Mesenchymal stem cell (in vitro differentiated cells and primary cell): Measurements from ENCODE around the gene XCL1.
A peak's percentile ranks its signal among the peaks of the same experiment; 100 is the strongest.

ENCODE experiments used
- DNase-seq: peaks from one replicate; pipeline ENCODE4 v3.0.0-alpha.2; 2013
- H2AFZ ChIP-seq: one replicate; pipeline ENCODE4 v1.6.1; 2013; ENCODE audit warnings: low read depth, mild to moderate bottlenecking, control low read depth, inconsistent platforms, low read length, moderate library complexity
- H2AK5ac ChIP-seq: 2 replicates; pipeline ENCODE4 v1.6.1; 2013; ENCODE audit warnings: low read length, moderate library complexity, mild to moderate bottlenecking, inconsistent platforms; ENCODE audit not compliant: severe bottlenecking
- H2BK120ac ChIP-seq: one replicate; pipeline ENCODE4 v1.6.1; 2013; ENCODE audit warnings: low read depth, mild to moderate bottlenecking, inconsistent platforms, low read length, moderate library complexity
- H2BK12ac ChIP-seq, 2 experiments: one replicate each; pipeline ENCODE4 v1.6.1; 2013; ENCODE audit warnings: inconsistent platforms in 2 of 2, low read length in 2 of 2, mild to moderate bottlenecking in 2 of 2, moderate library complexity in 2 of 2, control low read depth in 1 of 2
- H2BK15ac ChIP-seq: one replicate; pipeline ENCODE4 v1.6.1; 2013; ENCODE audit warnings: mild to moderate bottlenecking, low read depth, inconsistent platforms; ENCODE audit not compliant: poor library complexity, severe bottlenecking
- H2BK5ac ChIP-seq: 2 replicates; pipeline ENCODE4 v1.6.1; 2013; ENCODE audit warnings: low read depth, mild to moderate bottlenecking, low read length, control low read depth, inconsistent platforms; ENCODE audit not compliant: poor library complexity, severe bottlenecking
- H3K14ac ChIP-seq, 2 experiments: one replicate each; pipeline ENCODE4 v1.6.1; 2013; ENCODE audit warnings: inconsistent platforms in 2 of 2, low read length in 2 of 2, control low read depth in 1 of 2, mild to moderate bottlenecking in 1 of 2, moderate library complexity in 1 of 2
- H3K18ac ChIP-seq, 2 experiments: one replicate each; pipeline ENCODE4 v1.6.1; 2013; ENCODE audit warnings: inconsistent platforms in 2 of 2, low read length in 2 of 2, control low read depth in 1 of 2, low read depth in 1 of 2, mild to moderate bottlenecking in 1 of 2
- H3K23ac ChIP-seq, 2 experiments: one replicate each; pipeline ENCODE4 v1.6.1; 2013; ENCODE audit warnings: inconsistent platforms in 2 of 2, low read length in 2 of 2, mild to moderate bottlenecking in 2 of 2, moderate library complexity in 2 of 2, control low read depth in 1 of 2
- H3K27ac ChIP-seq: 2 replicates; pipeline ENCODE4 v1.5.1; 2013; ENCODE audit warnings: mild to moderate bottlenecking, moderate library complexity, low read length, control low read depth, inconsistent platforms; ENCODE audit not compliant: poor library complexity, severe bottlenecking
- H3K27me3 ChIP-seq, 2 experiments: 2 replicates each; pipeline versions ENCODE4 v1.6.1 to v1.7.0; 2013; ENCODE audit warnings: low read length in 2 of 2, mild to moderate bottlenecking in 2 of 2, moderate library complexity in 2 of 2, control low read depth in 1 of 2, inconsistent platforms in 1 of 2; ENCODE audit not compliant: control insufficient read depth in 1 of 2, insufficient read depth in 1 of 2
- H3K36me3 ChIP-seq, 2 experiments: 2 replicates each; pipeline versions ENCODE4 v1.6.1 to v1.7.0; 2013; ENCODE audit warnings: low read length in 2 of 2, control low read depth in 1 of 2, inconsistent platforms in 1 of 2, low read depth in 1 of 2, mild to moderate bottlenecking in 1 of 2; ENCODE audit not compliant: insufficient read depth in 2 of 2, control insufficient read depth in 1 of 2
- H3K4ac ChIP-seq, 2 experiments: one replicate each; pipeline ENCODE4 v1.6.1; 2013; ENCODE audit warnings: inconsistent platforms in 2 of 2, low read length in 2 of 2, mild to moderate bottlenecking in 2 of 2, moderate library complexity in 2 of 2, control low read depth in 1 of 2, low read depth in 1 of 2
- H3K4me1 ChIP-seq: 2 replicates; pipeline ENCODE4 v1.6.1; 2013; ENCODE audit warnings: low read depth, low read length, control low read depth; ENCODE audit not compliant: control insufficient read depth, insufficient read depth
- H3K4me2 ChIP-seq: 2 replicates; pipeline ENCODE4 v1.6.1; 2013; ENCODE audit warnings: low read length, mild to moderate bottlenecking, inconsistent platforms; ENCODE audit not compliant: poor library complexity, severe bottlenecking
- H3K4me3 ChIP-seq, 2 experiments: 2 replicates each; pipeline versions ENCODE4 v1.5.1 to v1.7.0; 2013; ENCODE audit warnings: low read length in 2 of 2, mild to moderate bottlenecking in 2 of 2, control low read depth in 1 of 2, low read depth in 1 of 2; ENCODE audit not compliant: insufficient read depth in 1 of 2
- H3K79me1 ChIP-seq: replicated peaks from 2 replicates; pipeline ENCODE4 v1.6.1; 2013; ENCODE audit warnings: mild to moderate bottlenecking, control low read depth, low read length, inconsistent platforms; ENCODE audit not compliant: poor library complexity, severe bottlenecking
- H3K9ac ChIP-seq: 2 replicates; pipeline ENCODE4 v1.7.0; 2013; ENCODE audit warnings: mild to moderate bottlenecking, low read length, moderate library complexity
- H3K9me3 ChIP-seq: 2 replicates; pipeline ENCODE4 v1.7.0; 2013; ENCODE audit warnings: mild to moderate bottlenecking, low read length; ENCODE audit not compliant: control insufficient read depth
- H4K8ac ChIP-seq: one replicate; pipeline ENCODE4 v1.6.1; 2013; ENCODE audit warnings: inconsistent platforms, mild to moderate bottlenecking, low read length, moderate library complexity
- H4K91ac ChIP-seq: one replicate; pipeline ENCODE4 v1.6.1; 2013; ENCODE audit warnings: mild to moderate bottlenecking, low read length, inconsistent platforms
- WGBS: methylation state at CpG from one replicate; pipeline ENCODE4 v1.1.7; 2013; ENCODE audit warnings: mixed read lengths; 5-methylcytosine and 5-hydroxymethylcytosine counted together

XCL1 gene

GRCh38 chr1:168607872-168608428 lies 31.5 kb downstream of the XCL1 start:
- H2BK5ac ChIP-seq, result no peak overlapping the region
- H2AK5ac ChIP-seq, result no peak overlapping the region
- H3K79me1 ChIP-seq, result no peaks in the 10 kb centered on the region
- H3K9ac ChIP-seq, result no peak overlapping the region
- no peak overlapping the region for H3K18ac ChIP-seq
- no peak overlapping the region for H2BK15ac ChIP-seq
- H3K27me3 ChIP-seq, result no peaks in the 10 kb centered on the region
- H4K8ac ChIP-seq, result no peak overlapping the region
- no peak overlapping the region for H3K4me3 ChIP-seq
- H3K4me1 ChIP-seq, result peaks cover 6% of the 10 kb centered on the region
- H2BK120ac ChIP-seq, result no peak overlapping the region
- no peak overlapping the region for H2BK12ac ChIP-seq
- H3K14ac ChIP-seq, result no peak overlapping the region
- no peak overlapping the region for H3K4me2 ChIP-seq
- H4K91ac ChIP-seq, result no peak overlapping the region
- no peaks in the 10 kb centered on the region for H3K36me3 ChIP-seq
- no peak overlapping the region for H3K27ac ChIP-seq
- H2AFZ ChIP-seq, result no peak overlapping the region
- H3K9me3 ChIP-seq, result no peaks in the 10 kb centered on the region
- no peak overlapping the region for H3K4ac ChIP-seq
- H3K23ac ChIP-seq, result no peak overlapping the region
- DNase-seq, result no peak
- 64% methylated on average over 2 of the region's 3 CpGs for WGBS

GRCh38 chr1:168608796-168609715 lies 32.7 kb downstream of the XCL1 start:
- H4K8ac ChIP-seq, result no peak overlapping the region
- no peak overlapping the region for H2BK12ac ChIP-seq
- no peak overlapping the region for H3K23ac ChIP-seq
- no peak overlapping the region for H2AFZ ChIP-seq
- no peak overlapping the region for H3K4me2 ChIP-seq
- no peaks in the 10 kb centered on the region for H3K79me1 ChIP-seq
- no peak overlapping the region for H3K14ac ChIP-seq
- H3K9me3 ChIP-seq, result no peaks in the 10 kb centered on the region
- no peaks in the 10 kb centered on the region for H3K27me3 ChIP-seq
- no peaks in the 10 kb centered on the region for H3K36me3 ChIP-seq
- H2BK15ac ChIP-seq, result no peak overlapping the region
- 57% methylated on average over 20 of the region's 20 CpGs for WGBS
- no peak overlapping the region for H3K4ac ChIP-seq
- H3K27ac ChIP-seq, result no peak overlapping the region
- peak; percentile 63 for DNase-seq
- no peak overlapping the region for H2BK120ac ChIP-seq
- H3K4me3 ChIP-seq, result peak overlapping the region in 1 of 2 experiments; percentile 45
- no peak overlapping the region for H3K9ac ChIP-seq
- H3K18ac ChIP-seq, result no peak overlapping the region
- H2BK5ac ChIP-seq, result no peak overlapping the region
- no peak overlapping the region for H2AK5ac ChIP-seq
- no peak overlapping the region for H4K91ac ChIP-seq
- peaks cover 10% of the 10 kb centered on the region for H3K4me1 ChIP-seq

DNA sequence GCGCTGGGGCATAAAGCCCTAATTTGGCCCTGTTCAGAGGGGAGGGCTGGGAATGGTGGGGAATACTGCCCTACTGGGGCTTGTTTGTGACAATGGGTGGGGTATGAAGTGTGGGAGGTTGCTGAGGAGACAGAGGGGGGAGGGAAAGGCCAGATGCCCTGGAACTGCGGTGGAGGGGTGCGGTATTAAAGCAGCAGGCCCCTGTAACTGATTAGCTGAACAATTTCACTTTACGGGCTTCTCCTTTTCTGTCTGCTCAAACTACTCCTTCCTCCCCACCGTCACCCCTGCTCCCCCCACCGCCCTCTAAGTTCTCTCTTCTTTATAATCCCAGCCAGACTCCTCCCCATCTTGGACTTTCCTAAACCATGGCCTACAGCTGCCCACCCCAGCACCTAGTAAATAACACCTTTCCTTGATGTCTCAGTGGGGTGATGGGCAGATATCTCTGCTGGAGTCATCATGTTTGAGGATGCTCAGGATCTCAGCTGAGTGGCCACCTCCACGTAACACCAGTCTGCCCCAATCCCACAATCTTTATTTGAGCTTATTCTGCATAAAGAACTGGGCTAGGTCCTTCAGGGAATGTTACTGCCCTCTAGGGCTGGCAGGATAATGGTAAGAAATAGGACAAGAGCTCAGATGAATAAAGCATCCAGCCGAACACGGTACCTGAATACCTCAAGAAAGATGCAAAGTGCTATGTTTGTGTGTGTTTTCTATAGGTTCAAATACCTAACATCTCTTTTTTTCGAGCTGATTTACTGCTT lies 33.5 kb downstream of the XCL1 start:
- no peak overlapping the region for H4K8ac ChIP-seq
- H3K4me2 ChIP-seq, result no peak overlapping the region
- H3K4ac ChIP-seq, result no peak overlapping the region
- H4K91ac ChIP-seq, result no peak overlapping the region
- no peaks in the 10 kb centered on the region for H3K79me1 ChIP-seq
- no peak overlapping the region for H2BK12ac ChIP-seq
- peaks cover 16% of the 10 kb centered on the region for H3K4me1 ChIP-seq
- no peak overlapping the region for H3K18ac ChIP-seq
- no peaks in the 10 kb centered on the region for H3K36me3 ChIP-seq
- no peak overlapping the region for H3K27ac ChIP-seq
- no peak overlapping the region for H2BK5ac ChIP-seq
- H2AK5ac ChIP-seq, result no peak overlapping the region
- H2AFZ ChIP-seq, result no peak overlapping the region
- no peak overlapping the region for H3K9ac ChIP-seq
- H3K9me3 ChIP-seq, result no peaks in the 10 kb centered on the region
- H3K23ac ChIP-seq, result no peak overlapping the region
- H3K4me3 ChIP-seq, result peak overlapping the region in 1 of 2 experiments; percentile 45
- no peak overlapping the region for H2BK120ac ChIP-seq
- no peak overlapping the region for H2BK15ac ChIP-seq
- H3K14ac ChIP-seq, result no peak overlapping the region
- WGBS, result 85% methylated on average over 6 of the region's 10 CpGs
- no peak for DNase-seq
- no peaks in the 10 kb centered on the region for H3K27me3 ChIP-seq

DNA sequence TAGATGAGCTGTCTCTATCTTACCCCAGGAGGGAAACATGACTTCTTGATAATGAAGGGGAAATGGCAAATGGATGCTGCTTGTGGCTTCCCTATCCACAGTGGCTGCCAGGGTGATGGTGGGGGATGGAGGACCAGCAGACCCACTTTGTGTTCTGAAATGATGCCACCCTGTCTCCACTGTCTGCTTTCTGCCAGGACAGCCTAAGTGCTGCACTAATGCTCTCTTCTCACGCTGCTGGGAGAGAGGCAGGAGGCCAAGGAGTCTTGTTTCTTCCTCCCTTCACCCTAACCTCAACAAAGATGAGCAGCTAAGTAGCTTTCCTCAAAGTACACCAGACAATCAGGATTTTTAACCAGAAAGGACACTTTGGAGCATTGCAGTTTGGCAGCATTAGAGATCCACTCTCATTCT lies 36.6 kb downstream of the XCL1 start:
- H3K4ac ChIP-seq, result no peak overlapping the region
- peak overlapping the region in 1 of 2 experiments; percentile 70 for H2BK12ac ChIP-seq
- no peak overlapping the region for H3K14ac ChIP-seq
- H3K23ac ChIP-seq, result no peak overlapping the region
- no peak overlapping the region for H3K9ac ChIP-seq
- no peak overlapping the region for H3K4me2 ChIP-seq
- H3K9me3 ChIP-seq, result no peaks in the 10 kb centered on the region
- H2BK120ac ChIP-seq, result no peak overlapping the region
- H2BK15ac ChIP-seq, result no peak overlapping the region
- no peak overlapping the region for H3K27ac ChIP-seq
- no peak overlapping the region for H3K18ac ChIP-seq
- 72% methylated on average over 1 of the region's 1 CpG for WGBS
- DNase-seq, result no peak
- no peaks in the 10 kb centered on the region for H3K27me3 ChIP-seq
- no peak overlapping the region for H2BK5ac ChIP-seq
- H2AK5ac ChIP-seq, result no peak overlapping the region
- H4K8ac ChIP-seq, result peak overlapping the region; percentile 78
- H3K79me1 ChIP-seq, result no peaks in the 10 kb centered on the region
- H3K4me1 ChIP-seq, result peaks cover 17% of the 10 kb centered on the region
- no peaks in the 10 kb centered on the region for H3K36me3 ChIP-seq
- no peak overlapping the region for H4K91ac ChIP-seq
- no peak overlapping the region for H3K4me3 ChIP-seq
- no peak overlapping the region for H2AFZ ChIP-seq
